Measurements from ENCODE around the gene COPRS.

DNA sequence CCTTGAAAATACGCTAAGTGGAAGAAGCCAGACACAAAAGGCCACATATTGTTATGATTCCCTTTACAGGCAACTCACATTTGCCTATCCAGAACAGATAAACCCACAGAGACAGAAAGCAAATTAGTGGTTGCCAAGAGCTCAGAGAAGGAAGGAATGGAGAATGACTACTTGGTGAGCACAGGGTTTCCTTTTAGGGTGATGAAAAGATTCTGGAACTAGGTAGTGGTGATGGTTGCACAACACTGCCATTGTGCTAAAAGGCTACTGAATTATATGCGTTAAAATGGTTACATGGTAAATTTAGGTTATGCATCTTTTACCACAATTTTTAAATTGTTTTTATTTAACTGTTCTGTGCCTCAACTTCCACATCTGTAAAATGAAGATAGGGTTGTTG, 4.4 kb downstream of the COPRS start:
- TF ChIP-seq, protein P1, sequence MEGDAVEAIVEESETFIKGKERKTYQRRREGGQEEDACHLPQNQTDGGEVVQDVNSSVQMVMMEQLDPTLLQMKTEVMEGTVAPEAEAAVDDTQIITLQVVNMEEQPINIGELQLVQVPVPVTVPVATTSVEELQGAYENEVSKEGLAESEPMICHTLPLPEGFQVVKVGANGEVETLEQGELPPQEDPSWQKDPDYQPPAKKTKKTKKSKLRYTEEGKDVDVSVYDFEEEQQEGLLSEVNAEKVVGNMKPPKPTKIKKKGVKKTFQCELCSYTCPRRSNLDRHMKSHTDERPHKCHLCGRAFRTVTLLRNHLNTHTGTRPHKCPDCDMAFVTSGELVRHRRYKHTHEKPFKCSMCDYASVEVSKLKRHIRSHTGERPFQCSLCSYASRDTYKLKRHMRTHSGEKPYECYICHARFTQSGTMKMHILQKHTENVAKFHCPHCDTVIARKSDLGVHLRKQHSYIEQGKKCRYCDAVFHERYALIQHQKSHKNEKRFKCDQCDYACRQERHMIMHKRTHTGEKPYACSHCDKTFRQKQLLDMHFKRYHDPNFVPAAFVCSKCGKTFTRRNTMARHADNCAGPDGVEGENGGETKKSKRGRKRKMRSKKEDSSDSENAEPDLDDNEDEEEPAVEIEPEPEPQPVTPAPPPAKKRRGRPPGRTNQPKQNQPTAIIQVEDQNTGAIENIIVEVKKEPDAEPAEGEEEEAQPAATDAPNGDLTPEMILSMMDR (IDR thresholded peaks at IDR 0.05) = no peak
- TF ChIP-seq POLR2A (IDR thresholded peaks at IDR 0.05) = no peak
